ENCODE data around the gene LRSAM1.

The LRSAM1 gene

GRCh38 chr9:127417131-127418036 lies 33.9 kb upstream of the LRSAM1 start:
- no peak overlapping the region for H3K9ac ChIP-seq (ENCODE audit: low read length in 2 of 2)
- H3K27ac ChIP-seq (ENCODE audit: low read length), result no peak overlapping the region
- H3K4me1 ChIP-seq (ENCODE audit: control insufficient read depth, insufficient read depth, low read length), result peaks cover 16% of the 10 kb centered on the region
- H3K4me3 ChIP-seq (ENCODE audit: low read length in 2 of 2), result no peak overlapping the region
- peaks cover 0 to 2% of the 10 kb centered on the region in 2 donors for H3K36me3 ChIP-seq (ENCODE audit: control insufficient read depth in 2 of 2, insufficient read depth in 2 of 2, low read length in 2 of 2)
- H3K9me3 ChIP-seq (ENCODE audit: control insufficient read depth in 2 of 2, low read length in 2 of 2), result no peaks in the 10 kb centered on the region
- H3K27me3 ChIP-seq (ENCODE audit: control insufficient read depth in 1 of 2, insufficient read depth in 2 of 2, low read length in 2 of 2), result no peaks in the 10 kb centered on the region

- peaks cover 0 to 2% of the 10 kb centered on the region in 2 donors for H3K36me3 ChIP-seq (ENCODE audit: control insufficient read depth in 2 of 2, insufficient read depth in 2 of 2, low read length in 2 of 2)
- H3K4me3 ChIP-seq (ENCODE audit: low read length in 2 of 2), result no peak overlapping the region
- H3K27ac ChIP-seq (ENCODE audit: low read length), result no peak overlapping the region
- no peaks in the 10 kb centered on the region for H3K9me3 ChIP-seq (ENCODE audit: control insufficient read depth in 2 of 2, low read length in 2 of 2)
- H3K27me3 ChIP-seq (ENCODE audit: control insufficient read depth in 1 of 2, insufficient read depth in 2 of 2, low read length in 2 of 2), result no peaks in the 10 kb centered on the region
- H3K9ac ChIP-seq (ENCODE audit: low read length in 2 of 2), result no peak overlapping the region
- H3K4me1 ChIP-seq (ENCODE audit: control insufficient read depth, insufficient read depth, low read length), result peaks cover 23% of the 10 kb centered on the region
Measured at GRCh38 chr9:127418037-127418471, 33.3 kb upstream of the LRSAM1 start.

- H3K27me3 ChIP-seq (ENCODE audit: control insufficient read depth in 1 of 2, insufficient read depth in 2 of 2, low read length in 2 of 2), result no peaks in the 10 kb centered on the region
- H3K9ac ChIP-seq (ENCODE audit: low read length in 2 of 2), result peak overlapping the region in 1 of 2 donors; percentile 59
- no peaks in the 10 kb centered on the region for H3K9me3 ChIP-seq (ENCODE audit: control insufficient read depth in 2 of 2, low read length in 2 of 2)
- H3K27ac ChIP-seq (ENCODE audit: low read length), result no peak overlapping the region
- H3K36me3 ChIP-seq (ENCODE audit: control insufficient read depth in 2 of 2, insufficient read depth in 2 of 2, low read length in 2 of 2), result peaks cover 0 to 2% of the 10 kb centered on the region in 2 donors
- peaks cover 27% of the 10 kb centered on the region for H3K4me1 ChIP-seq (ENCODE audit: control insufficient read depth, insufficient read depth, low read length)
- peak overlapping the region in 1 of 2 donors; percentile 57 for H3K4me3 ChIP-seq (ENCODE audit: low read length in 2 of 2)
Measured at GRCh38 chr9:127419348-127419747, 32.0 kb upstream of the LRSAM1 start.

- Histone ChIP-seq H3K4me3 (ENCODE audit: low read length in 2 of 2) (no peak overlapping the region), H3K27me3 (ENCODE audit: control insufficient read depth in 1 of 2, insufficient read depth in 2 of 2, low read length in 2 of 2) (no peaks in the 10 kb centered on the region), H3K9me3 (ENCODE audit: control insufficient read depth in 2 of 2, low read length in 2 of 2) (no peaks in the 10 kb centered on the region), H3K9ac (ENCODE audit: low read length in 2 of 2) (no peak overlapping the region), H3K36me3 (ENCODE audit: control insufficient read depth in 2 of 2, insufficient read depth in 2 of 2, low read length in 2 of 2) (peaks cover 0 to 2% of the 10 kb centered on the region in 2 donors), H3K27ac (ENCODE audit: low read length) (no peak overlapping the region), H3K4me1 (ENCODE audit: control insufficient read depth, insufficient read depth, low read length) (peaks cover 32% of the 10 kb centered on the region)
Measured at GRCh38 chr9:127421057-127421456, 30.3 kb upstream of the LRSAM1 start.

- peaks cover 26% of the 10 kb centered on the region for H3K4me1 ChIP-seq (ENCODE audit: control insufficient read depth, insufficient read depth, low read length)
- peak overlapping the region; percentile 77 to 98 for H3K9ac ChIP-seq (ENCODE audit: low read length in 2 of 2)
- H3K27ac ChIP-seq (ENCODE audit: low read length), result peak overlapping the region; percentile 90
- H3K36me3 ChIP-seq (ENCODE audit: control insufficient read depth in 2 of 2, insufficient read depth in 2 of 2, low read length in 2 of 2), result peaks cover 2 to 4% of the 10 kb centered on the region in 2 donors
- peak overlapping the region; percentile 78 to 95 for H3K4me3 ChIP-seq (ENCODE audit: low read length in 2 of 2)
- no peaks in the 10 kb centered on the region for H3K27me3 ChIP-seq (ENCODE audit: control insufficient read depth in 1 of 2, insufficient read depth in 2 of 2, low read length in 2 of 2)
- no peaks in the 10 kb centered on the region for H3K9me3 ChIP-seq (ENCODE audit: control insufficient read depth in 2 of 2, low read length in 2 of 2)
Measured at GRCh38 chr9:127422133-127422782, 29.1 kb upstream of the LRSAM1 start.

GRCh38 chr9:127422787-127423186 lies 28.5 kb upstream of the LRSAM1 start:
- H3K27me3 ChIP-seq (ENCODE audit: control insufficient read depth in 1 of 2, insufficient read depth in 2 of 2, low read length in 2 of 2), result no peaks in the 10 kb centered on the region
- no peaks in the 10 kb centered on the region for H3K9me3 ChIP-seq (ENCODE audit: control insufficient read depth in 2 of 2, low read length in 2 of 2)
- peak overlapping the region; percentile 90 for H3K27ac ChIP-seq (ENCODE audit: low read length)
- H3K9ac ChIP-seq (ENCODE audit: low read length in 2 of 2), result peak overlapping the region; percentile 77 to 98
- peaks cover 24% of the 10 kb centered on the region for H3K4me1 ChIP-seq (ENCODE audit: control insufficient read depth, insufficient read depth, low read length)
- peaks cover 2 to 4% of the 10 kb centered on the region in 2 donors for H3K36me3 ChIP-seq (ENCODE audit: control insufficient read depth in 2 of 2, insufficient read depth in 2 of 2, low read length in 2 of 2)
- H3K4me3 ChIP-seq (ENCODE audit: low read length in 2 of 2), result peak overlapping the region; percentile 78 to 95

- peaks cover 24% of the 10 kb centered on the region for H3K4me1 ChIP-seq (ENCODE audit: control insufficient read depth, insufficient read depth, low read length)
- peaks cover 2 to 7% of the 10 kb centered on the region in 2 donors for H3K36me3 ChIP-seq (ENCODE audit: control insufficient read depth in 2 of 2, insufficient read depth in 2 of 2, low read length in 2 of 2)
- no peaks in the 10 kb centered on the region for H3K9me3 ChIP-seq (ENCODE audit: control insufficient read depth in 2 of 2, low read length in 2 of 2)
- H3K9ac ChIP-seq (ENCODE audit: low read length in 2 of 2), result peak overlapping the region; percentile 77 to 98
- H3K4me3 ChIP-seq (ENCODE audit: low read length in 2 of 2), result peak overlapping the region; percentile 78 to 95
- H3K27me3 ChIP-seq (ENCODE audit: control insufficient read depth in 1 of 2, insufficient read depth in 2 of 2, low read length in 2 of 2), result no peaks in the 10 kb centered on the region
- H3K27ac ChIP-seq (ENCODE audit: low read length), result peak overlapping the region; percentile 90
Measured at GRCh38 chr9:127423476-127423933, 27.8 kb upstream of the LRSAM1 start.

- H3K27ac ChIP-seq (ENCODE audit: low read length), result peak within 1 kb of the TSS; percentile 90
- H3K4me3 ChIP-seq (ENCODE audit: low read length in 2 of 2), result peak within 1 kb of the TSS; percentile 78 to 95
- no peaks in the 10 kb centered on the region for H3K27me3 ChIP-seq (ENCODE audit: control insufficient read depth in 1 of 2, insufficient read depth in 2 of 2, low read length in 2 of 2)
- H3K4me1 ChIP-seq (ENCODE audit: control insufficient read depth, insufficient read depth, low read length), result peaks cover 24% of the 10 kb centered on the region
- H3K36me3 ChIP-seq (ENCODE audit: control insufficient read depth in 2 of 2, insufficient read depth in 2 of 2, low read length in 2 of 2), result peaks cover under 1 to 11% of the 10 kb centered on the region in 2 donors
- peak within 1 kb of the TSS; percentile 77 to 98 for H3K9ac ChIP-seq (ENCODE audit: low read length in 2 of 2)
- H3K9me3 ChIP-seq (ENCODE audit: control insufficient read depth in 2 of 2, low read length in 2 of 2), result no peaks in the 10 kb centered on the region
Measured at GRCh38 chr9:127423934-127424675, 27.2 kb upstream of the LRSAM1 start, which contains the start of gene ZNF79. Gene ZNF79 (plus strand): TSS chr9:127424382. CDS start chr9:127424788, 406 bp downstream.

GRCh38 chr9:127424676-127424999 lies 26.7 kb upstream of the LRSAM1 start:
- H3K27ac ChIP-seq (ENCODE audit: low read length), result peak overlapping the region; percentile 90
- peak overlapping the region; percentile 78 to 95 for H3K4me3 ChIP-seq (ENCODE audit: low read length in 2 of 2)
- no peaks in the 10 kb centered on the region for H3K9me3 ChIP-seq (ENCODE audit: control insufficient read depth in 2 of 2, low read length in 2 of 2)
- H3K27me3 ChIP-seq (ENCODE audit: control insufficient read depth in 1 of 2, insufficient read depth in 2 of 2, low read length in 2 of 2), result no peaks in the 10 kb centered on the region
- H3K36me3 ChIP-seq (ENCODE audit: control insufficient read depth in 2 of 2, insufficient read depth in 2 of 2, low read length in 2 of 2), result peaks cover 0 to 12% of the 10 kb centered on the region in 2 donors
- H3K9ac ChIP-seq (ENCODE audit: low read length in 2 of 2), result peak overlapping the region; percentile 77 to 98
- H3K4me1 ChIP-seq (ENCODE audit: control insufficient read depth, insufficient read depth, low read length), result peaks cover 24% of the 10 kb centered on the region

GRCh38 chr9:127426756-127427155 lies 24.6 kb upstream of the LRSAM1 start:
- H3K27ac ChIP-seq (ENCODE audit: low read length), result no peak overlapping the region
- H3K36me3 ChIP-seq (ENCODE audit: control insufficient read depth in 2 of 2, insufficient read depth in 2 of 2, low read length in 2 of 2), result peaks cover 8 to 23% of the 10 kb centered on the region in 2 donors
- H3K9me3 ChIP-seq (ENCODE audit: control insufficient read depth in 2 of 2, low read length in 2 of 2), result no peaks in the 10 kb centered on the region
- no peaks in the 10 kb centered on the region for H3K27me3 ChIP-seq (ENCODE audit: control insufficient read depth in 1 of 2, insufficient read depth in 2 of 2, low read length in 2 of 2)
- no peak overlapping the region for H3K4me3 ChIP-seq (ENCODE audit: low read length in 2 of 2)
- H3K4me1 ChIP-seq (ENCODE audit: control insufficient read depth, insufficient read depth, low read length), result peaks cover 24% of the 10 kb centered on the region
- H3K9ac ChIP-seq (ENCODE audit: low read length in 2 of 2), result no peak overlapping the region
